Measurements from ENCODE around the gene AQP12B. TPM values are rescaled to one million over a fixed set of nuclear protein-coding genes. Genes with fewer than 3 reads are reported as not detected.

The AQP12B gene
- total RNA-seq, 3 donors from 2014 or later (not counting 1 experiment from before 2014, with no cell fraction given) = not detected

- WGBS (ENCODE audit: insufficient coverage) = 91% methylated on average over 20 of the region's 20 CpGs
Measured at GRCh38 chr2:240628808-240629618, 53.7 kb downstream of the AQP12B start.

GRCh38 chr2:240628507-240628807 lies 54.2 kb downstream of the AQP12B start:
- Histone ChIP-seq H3K9me3 (ENCODE audit: control insufficient read depth, insufficient read depth, low read length) (no peaks in the 10 kb centered on the region), H3K4me3 (ENCODE audit: low read length) (no peak overlapping the region), H3K4me1 (ENCODE audit: control insufficient read depth, insufficient read depth, low read length) (peaks cover 41% of the 10 kb centered on the region), H3K36me3 (ENCODE audit: control insufficient read depth, insufficient read depth, low read length) (no peaks in the 10 kb centered on the region), H3K27me3 (ENCODE audit: control insufficient read depth, insufficient read depth, low read length) (no peaks in the 10 kb centered on the region), H3K27ac (ENCODE audit: low read length) (no peak overlapping the region)
- DNase-seq (no peak), ATAC-seq (no peak)
- H3K4me1 Mint-ChIP-seq = peaks cover 8 to 25% of the 10 kb centered on the region in 2 donors
- intact Hi-C loops (cut with micrococcal nuclease) = no loop called here
- no peak for TF ChIP-seq CTCF (IDR thresholded peaks at IDR 0.05)
- H3K4me3 Mint-ChIP-seq = no peak overlapping the region
- H3K27ac Mint-ChIP-seq = no peak overlapping the region
- H3K36me3 Mint-ChIP-seq = no peaks in the 10 kb centered on the region
- H3K9me3 Mint-ChIP-seq = peaks cover under 1 to 2% of the 10 kb centered on the region in 2 donors
- H3K27me3 Mint-ChIP-seq (ENCODE audit: low read depth in 2 of 2) = no peaks in the 10 kb centered on the region
- WGBS (ENCODE audit: insufficient coverage) = 88% methylated on average over 6 of the region's 7 CpGs

More at GRCh38 chr2:240628808-240629618, 53.7 kb downstream of the AQP12B start:
- peaks cover 5% of the 10 kb centered on the region for H3K9me3 ChIP-seq (ENCODE audit: control insufficient read depth, insufficient read depth, low read length)
- DNase-seq (peak in 1 of 2 donors; percentile 8), ATAC-seq (no peak)
- Mint-ChIP-seq H3K27ac (no peak overlapping the region), H3K4me1 (peaks cover 8 to 23% of the 10 kb centered on the region in 2 donors), H3K9me3 (peaks cover 2 to 3% of the 10 kb centered on the region in 2 donors), H3K36me3 (no peaks in the 10 kb centered on the region), H3K27me3 (ENCODE audit: low read depth in 2 of 2) (no peaks in the 10 kb centered on the region), H3K4me3 (no peak overlapping the region)
- H3K27me3 ChIP-seq (ENCODE audit: control insufficient read depth, insufficient read depth, low read length) = no peaks in the 10 kb centered on the region
- no peak for TF ChIP-seq CTCF (IDR thresholded peaks at IDR 0.05)
- peaks cover 36% of the 10 kb centered on the region for H3K4me1 ChIP-seq (ENCODE audit: control insufficient read depth, insufficient read depth, low read length)
- no peak overlapping the region for H3K27ac ChIP-seq (ENCODE audit: low read length)
- intact Hi-C loops (cut with micrococcal nuclease) = no loop called here
- H3K4me3 ChIP-seq (ENCODE audit: low read length) = no peak overlapping the region
- no peaks in the 10 kb centered on the region for H3K36me3 ChIP-seq (ENCODE audit: control insufficient read depth, insufficient read depth, low read length)

- WGBS (ENCODE audit: insufficient coverage) = 93% methylated on average over 16 of the region's 17 CpGs
- H3K27me3 Mint-ChIP-seq (ENCODE audit: low read depth in 2 of 2) = no peaks in the 10 kb centered on the region
- DNase-seq = peak in 1 of 2 donors; percentile 11
Measured at GRCh38 chr2:240627736-240628506, 54.8 kb downstream of the AQP12B start.

More at GRCh38 chr2:240627736-240628506, 54.8 kb downstream of the AQP12B start:
- no peak overlapping the region for H3K4me3 Mint-ChIP-seq
- no peaks in the 10 kb centered on the region for H3K9me3 Mint-ChIP-seq
- Histone ChIP-seq H3K4me3 (ENCODE audit: low read length) (no peak overlapping the region), H3K9me3 (ENCODE audit: control insufficient read depth, insufficient read depth, low read length) (no peaks in the 10 kb centered on the region), H3K27ac (ENCODE audit: low read length) (no peak overlapping the region), H3K36me3 (ENCODE audit: control insufficient read depth, insufficient read depth, low read length) (no peaks in the 10 kb centered on the region), H3K4me1 (ENCODE audit: control insufficient read depth, insufficient read depth, low read length) (peaks cover 46% of the 10 kb centered on the region), H3K27me3 (ENCODE audit: control insufficient read depth, insufficient read depth, low read length) (no peaks in the 10 kb centered on the region)
- TF ChIP-seq CTCF (IDR thresholded peaks at IDR 0.05) = no peak
- no peak overlapping the region for H3K27ac Mint-ChIP-seq
- no peak for ATAC-seq
- H3K36me3 Mint-ChIP-seq = no peaks in the 10 kb centered on the region
- H3K4me1 Mint-ChIP-seq = peaks cover 13 to 30% of the 10 kb centered on the region in 2 donors
- intact Hi-C loops (cut with micrococcal nuclease) = no loop called here

Data from natural killer cell (primary cell).